GDM1 (cell line): Measurements from ENCODE around the gene VWA3A.
"Not testable (repeated sequence)": the region's sequence is repeated elsewhere in the genome, so short reads cannot be mapped to it uniquely, and the experiment has no call there.

Experiments used
- DNase-seq: peaks from one replicate; lab custom pipeline; 2025; lab: John Stamatoyannopoulos, UW

The VWA3A gene

DNA sequence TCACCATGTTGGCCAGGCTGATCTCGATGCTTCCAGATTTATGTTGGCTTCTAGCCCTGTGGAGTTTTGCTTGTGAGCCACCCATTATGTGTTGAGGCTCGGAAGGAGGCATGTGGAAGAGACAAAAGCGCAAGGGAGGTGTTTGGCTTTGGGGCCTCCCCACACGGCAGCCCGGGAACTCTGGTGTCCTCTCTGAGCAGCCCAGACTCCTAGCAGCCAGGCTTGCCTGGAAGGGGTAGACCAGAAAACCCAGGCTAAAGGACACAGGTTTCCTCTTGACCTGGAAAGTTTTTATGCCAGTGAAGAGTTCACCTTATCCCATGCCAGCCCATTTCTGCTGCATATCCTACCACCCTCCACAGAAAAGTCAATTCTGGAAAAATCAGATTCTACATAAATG lies 91.0 kb downstream of the VWA3A start:
- no peak for DNase-seq

- DNase-seq, result no peak
Measured at GRCh38 chr16:22183901-22184614, 91.7 kb downstream of the VWA3A start.

DNA sequence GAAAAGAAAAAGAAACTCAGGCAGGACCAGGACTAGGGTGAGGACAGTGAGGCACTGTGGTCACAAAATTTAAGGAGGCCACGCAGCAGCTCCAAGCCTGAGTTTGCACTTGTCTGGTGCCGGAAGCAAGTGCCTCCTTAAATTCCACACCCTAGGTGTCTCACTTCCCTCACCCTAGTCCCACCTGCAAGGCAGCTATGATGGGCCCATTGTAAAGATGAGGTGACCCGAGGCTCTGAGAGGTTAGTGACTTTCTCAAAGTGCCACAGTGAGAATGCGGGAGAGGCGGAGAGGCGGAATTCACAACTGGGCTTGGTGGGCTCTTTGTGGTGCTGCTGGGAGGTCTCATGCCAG lies 92.3 kb downstream of the VWA3A start:
- DNase-seq, result no peak

DNA sequence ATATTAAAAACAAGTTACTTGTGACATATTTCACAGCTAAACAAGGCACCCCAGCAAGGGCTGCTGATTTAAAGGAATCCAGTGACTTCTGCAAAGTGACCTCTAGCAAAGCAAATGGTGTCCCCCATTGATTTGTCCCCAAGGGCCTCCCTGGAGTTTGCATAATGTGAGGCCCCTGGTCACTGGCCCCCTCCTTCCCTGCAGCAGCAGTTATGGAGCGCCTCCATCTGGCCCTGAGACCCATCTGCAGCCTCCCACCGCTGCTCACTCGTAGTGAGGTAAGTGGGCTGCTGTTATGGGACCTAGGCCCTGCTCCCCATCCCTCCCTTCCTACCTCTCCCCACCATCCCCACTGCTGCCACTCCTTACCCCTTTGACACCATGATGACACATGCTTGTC lies 94.2 kb downstream of the VWA3A start:
- no peak for DNase-seq

DNA sequence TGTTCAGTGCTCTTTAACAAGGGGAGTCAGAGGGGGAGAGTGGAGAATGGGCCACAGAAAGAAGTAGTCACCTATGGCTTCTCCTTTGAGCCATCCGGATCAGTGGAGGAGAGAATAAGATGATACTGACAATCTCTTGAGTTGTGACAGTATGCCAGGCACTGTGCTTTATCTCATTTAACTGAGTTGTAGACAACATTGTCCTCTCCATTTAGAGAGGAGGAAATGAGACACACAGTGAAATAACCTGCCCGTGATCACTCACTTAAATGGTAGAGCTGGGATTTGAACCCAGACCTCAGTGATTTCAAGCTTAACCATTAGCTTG lies 95.9 kb downstream of the VWA3A start:
- no peak for DNase-seq

GRCh38 chr16:22188595-22189442 lies 96.5 kb downstream of the VWA3A start:
- peak; percentile 64 for DNase-seq

- peak; percentile 51 for DNase-seq
Measured at GRCh38 chr16:22189473-22190080, 97.2 kb downstream of the VWA3A start.

- DNase-seq, result peak; percentile 98
Measured at GRCh38 chr16:22190081-22190775, 97.9 kb downstream of the VWA3A start.

- peak; percentile 88 for DNase-seq
Measured at GRCh38 chr16:22190776-22191531, 98.6 kb downstream of the VWA3A start.

GRCh38 chr16:22191532-22192260 lies 99.4 kb downstream of the VWA3A start:
- DNase-seq, result no peak

GRCh38 chr16:22192261-22193062 lies 100.1 kb downstream of the VWA3A start:
- peak; percentile 43 for DNase-seq

- DNase-seq, result no peak
Measured at GRCh38 chr16:22193063-22193411, 100.7 kb downstream of the VWA3A start.

- no peak for DNase-seq
Measured at GRCh38 chr16:22194707-22195444, 102.5 kb downstream of the VWA3A start.

DNA sequence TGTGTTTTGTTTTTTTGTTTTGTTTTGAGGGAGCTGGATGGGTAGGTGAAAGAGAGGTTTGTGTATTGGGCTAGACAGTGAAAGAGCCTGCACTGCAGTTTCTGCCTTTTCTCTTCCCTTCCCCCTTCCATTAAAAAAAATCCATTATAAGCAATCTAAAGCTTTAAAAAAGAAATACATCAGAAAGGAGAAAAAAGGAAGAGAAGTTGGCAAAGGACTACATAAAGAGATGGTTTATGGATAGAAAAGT lies 103.0 kb downstream of the VWA3A start:
- no peak for DNase-seq

GRCh38 chr16:22195695-22196558 lies 103.6 kb downstream of the VWA3A start:
- DNase-seq, result peak; percentile 83

- not testable (repeated sequence) for DNase-seq
Measured at GRCh38 chr16:22196559-22197168, 104.3 kb downstream of the VWA3A start.

DNA sequence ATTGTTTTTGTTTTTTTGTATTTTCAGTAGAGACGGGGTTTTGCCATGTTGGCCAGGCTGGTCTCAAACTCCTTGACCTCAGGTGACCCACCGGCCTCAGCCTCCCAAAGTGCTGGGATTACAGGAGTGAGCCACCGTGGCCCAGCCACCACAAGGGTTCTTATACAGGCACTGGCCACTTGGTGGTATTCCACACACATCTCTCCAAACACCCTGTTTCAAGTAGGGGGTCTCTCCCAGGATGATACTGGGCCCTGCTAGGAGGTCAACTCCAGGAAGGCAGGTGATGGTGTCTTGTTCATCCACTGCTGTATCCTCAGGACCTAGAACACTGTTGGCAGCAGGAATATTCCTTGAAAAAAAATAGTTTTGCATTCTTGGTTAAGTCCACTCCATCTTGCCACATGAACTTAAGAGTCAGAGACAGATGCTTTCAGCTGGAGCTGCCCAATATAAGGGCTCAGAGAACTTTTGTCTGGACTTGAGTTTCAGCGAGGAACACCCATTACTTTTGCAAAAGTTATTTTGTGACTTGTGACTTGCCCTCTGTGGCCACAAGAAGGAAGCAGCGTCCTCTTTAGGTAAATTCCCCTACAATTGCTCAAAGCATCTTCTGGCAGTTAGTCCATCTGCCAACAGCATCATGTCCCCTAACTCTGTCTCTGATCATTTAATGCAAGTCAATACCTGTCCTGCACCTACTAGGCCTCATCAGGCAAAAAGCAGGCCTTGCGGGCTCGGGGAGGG lies 106.4 kb downstream of the VWA3A start:
- DNase-seq, result no peak

- DNase-seq, result no peak
Measured at GRCh38 chr16:22202261-22202637, 109.9 kb downstream of the VWA3A start.
